ENCODE results near the gene PIK3CD. TPM values are rescaled to one million over a fixed set of nuclear protein-coding genes. Genes with fewer than 3 reads are reported as not detected.

PIK3CD gene
- total and polyA plus RNA-seq, 10 of the 15 experiments (the other 5 are each of a cell fraction or from before 2014, with no cell fraction given), result 7.0 to 101 (median 51.1) TPM

- ChIA-PET POLR2A (no interaction called here), SMC1A (ENCODE audit: uncharacterized antibody, unreplicated experiment) (no interaction called here), RAD21 (ENCODE audit: unreplicated experiment) (interaction anchor here (3.0 kb wide), 1 partner anchor 61 kb away, joined by 8 read pairs; no protein-coding TSS in a partner anchor), CTCF (interaction anchor here (0.6 to 0.8 kb wide), 2 partner anchors 37 to 174 kb away, joined by 3 to 5 read pairs; no protein-coding TSS in a partner anchor)
- peak overlapping the region; percentile 56 for H3K4me2 ChIP-seq (ENCODE audit: control insufficient read depth, insufficient read depth)
- WGBS (ENCODE audit: insufficient coverage, insufficient replicate concordance, low lambda C conversion rate, missing lambda C conversion rate), result 61% methylated on average over 23 of the region's 23 CpGs
- H3K9ac ChIP-seq (ENCODE audit: control insufficient read depth, insufficient read depth, low read length), result no peak overlapping the region
- FAIRE-seq (no peak), ATAC-seq (no peak), DNase-seq (ENCODE audit: low read depth, low spot score) (no peak)
- intact Hi-C loops (cut with micrococcal nuclease; ENCODE audit: unreplicated experiment) (loop anchor here (2.0 kb wide), 1 partner anchor 35 kb away; no protein-coding TSS in a partner anchor), in situ Hi-C loops (cut with MboI) (no loop called here)
- no TSS peak for BruUV-seq (replicated peaks)
- no peaks in the 10 kb centered on the region for H3K27me3 ChIP-seq (replicated peaks in 1 of 2; ENCODE audit: control insufficient read depth in 2 of 2, insufficient read depth in 2 of 2, low read length in 1 of 2)
- peaks cover 83% of the 10 kb centered on the region for H3K79me2 ChIP-seq (ENCODE audit: control insufficient read depth, insufficient read depth, low read length)
- H3K9me3 ChIP-seq (replicated peaks; ENCODE audit: control insufficient read depth, insufficient read depth, low read length), result no peaks in the 10 kb centered on the region
- no peak overlapping the region for H3K4me3 ChIP-seq
- peaks cover 16 to 21% of the 10 kb centered on the region in 2 experiments; a peak in 3 of 4 replicates for H3K36me3 ChIP-seq (ENCODE audit: control insufficient read depth in 2 of 2, insufficient read depth in 2 of 2, low read length in 1 of 2)
- H2AFZ ChIP-seq (ENCODE audit: control insufficient read depth, low read depth, low read length), result no peak overlapping the region
- H3K4me1 ChIP-seq (ENCODE audit: control insufficient read depth, insufficient read depth, low read length), result peaks cover 27% of the 10 kb centered on the region
- no peak overlapping the region for H3K27ac ChIP-seq (ENCODE audit: control insufficient read depth, insufficient read depth)
- H4K20me1 ChIP-seq (ENCODE audit: control insufficient read depth, insufficient read depth), result peaks cover 2% of the 10 kb centered on the region; the same call in 1 of the 2 replicates
- no peak for TF ChIP-seq FOXK2 (IDR thresholded peaks at IDR 0.05)
- TF ChIP-seq, protein P1, sequence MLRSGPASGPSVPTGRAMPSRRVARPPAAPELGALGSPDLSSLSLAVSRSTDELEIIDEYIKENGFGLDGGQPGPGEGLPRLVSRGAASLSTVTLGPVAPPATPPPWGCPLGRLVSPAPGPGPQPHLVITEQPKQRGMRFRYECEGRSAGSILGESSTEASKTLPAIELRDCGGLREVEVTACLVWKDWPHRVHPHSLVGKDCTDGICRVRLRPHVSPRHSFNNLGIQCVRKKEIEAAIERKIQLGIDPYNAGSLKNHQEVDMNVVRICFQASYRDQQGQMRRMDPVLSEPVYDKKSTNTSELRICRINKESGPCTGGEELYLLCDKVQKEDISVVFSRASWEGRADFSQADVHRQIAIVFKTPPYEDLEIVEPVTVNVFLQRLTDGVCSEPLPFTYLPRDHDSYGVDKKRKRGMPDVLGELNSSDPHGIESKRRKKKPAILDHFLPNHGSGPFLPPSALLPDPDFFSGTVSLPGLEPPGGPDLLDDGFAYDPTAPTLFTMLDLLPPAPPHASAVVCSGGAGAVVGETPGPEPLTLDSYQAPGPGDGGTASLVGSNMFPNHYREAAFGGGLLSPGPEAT (IDR thresholded peaks at IDR 0.05; ENCODE audit: low read depth), result no peak
- TF ChIP-seq, protein P2, sequence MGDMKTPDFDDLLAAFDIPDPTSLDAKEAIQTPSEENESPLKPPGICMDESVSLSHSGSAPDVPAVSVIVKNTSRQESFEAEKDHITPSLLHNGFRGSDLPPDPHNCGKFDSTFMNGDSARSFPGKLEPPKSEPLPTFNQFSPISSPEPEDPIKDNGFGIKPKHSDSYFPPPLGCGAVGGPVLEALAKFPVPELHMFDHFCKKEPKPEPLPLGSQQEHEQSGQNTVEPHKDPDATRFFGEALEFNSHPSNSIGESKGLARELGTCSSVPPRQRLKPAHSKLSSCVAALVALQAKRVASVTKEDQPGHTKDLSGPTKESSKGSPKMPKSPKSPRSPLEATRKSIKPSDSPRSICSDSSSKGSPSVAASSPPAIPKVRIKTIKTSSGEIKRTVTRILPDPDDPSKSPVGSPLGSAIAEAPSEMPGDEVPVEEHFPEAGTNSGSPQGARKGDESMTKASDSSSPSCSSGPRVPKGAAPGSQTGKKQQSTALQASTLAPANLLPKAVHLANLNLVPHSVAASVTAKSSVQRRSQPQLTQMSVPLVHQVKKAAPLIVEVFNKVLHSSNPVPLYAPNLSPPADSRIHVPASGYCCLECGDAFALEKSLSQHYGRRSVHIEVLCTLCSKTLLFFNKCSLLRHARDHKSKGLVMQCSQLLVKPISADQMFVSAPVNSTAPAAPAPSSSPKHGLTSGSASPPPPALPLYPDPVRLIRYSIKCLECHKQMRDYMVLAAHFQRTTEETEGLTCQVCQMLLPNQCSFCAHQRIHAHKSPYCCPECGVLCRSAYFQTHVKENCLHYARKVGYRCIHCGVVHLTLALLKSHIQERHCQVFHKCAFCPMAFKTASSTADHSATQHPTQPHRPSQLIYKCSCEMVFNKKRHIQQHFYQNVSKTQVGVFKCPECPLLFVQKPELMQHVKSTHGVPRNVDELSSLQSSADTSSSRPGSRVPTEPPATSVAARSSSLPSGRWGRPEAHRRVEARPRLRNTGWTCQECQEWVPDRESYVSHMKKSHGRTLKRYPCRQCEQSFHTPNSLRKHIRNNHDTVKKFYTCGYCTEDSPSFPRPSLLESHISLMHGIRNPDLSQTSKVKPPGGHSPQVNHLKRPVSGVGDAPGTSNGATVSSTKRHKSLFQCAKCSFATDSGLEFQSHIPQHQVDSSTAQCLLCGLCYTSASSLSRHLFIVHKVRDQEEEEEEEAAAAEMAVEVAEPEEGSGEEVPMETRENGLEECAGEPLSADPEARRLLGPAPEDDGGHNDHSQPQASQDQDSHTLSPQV (IDR thresholded peaks at IDR 0.05), result no peak
- TF ChIP-seq ZNF687 (IDR thresholded peaks at IDR 0.05), result no peak
- no peak for TF ChIP-seq BRCA1 (IDR thresholded peaks at IDR 0.05; ENCODE audit: low read depth, low read length)
- no peak for TF ChIP-seq MEF2B (IDR thresholded peaks at IDR 0.05; ENCODE audit: partially characterized antibody, poor library complexity, severe bottlenecking)
- no peak for TF ChIP-seq TCF3 (IDR thresholded peaks at IDR 0.05; ENCODE audit: borderline replicate concordance, insufficient read depth, low read depth, low read length)
- no peak for TF ChIP-seq USF1 (IDR thresholded peaks at IDR 0.05; ENCODE audit: borderline replicate concordance, extremely low read length, insufficient read depth, low read depth, low read length)
- no peak for TF ChIP-seq ZSCAN29 (IDR thresholded peaks at IDR 0.05)
- TF ChIP-seq ZNF217 (IDR thresholded peaks at IDR 0.05), result no peak
- TF ChIP-seq STAT1 (conservative IDR thresholded peaks at IDR 0.05), result no peak
These were observed 38.4 kb downstream of the PIK3CD start for GRCh38 chr1:9689971-9690381.
